Amniotic stem cell (primary cell): ENCODE results near the gene NALCN.

ENCODE experiments used
- DNase-seq: peaks from one replicate; lab custom pipeline; 2025; lab: John Stamatoyannopoulos, UW

NALCN gene

DNA sequence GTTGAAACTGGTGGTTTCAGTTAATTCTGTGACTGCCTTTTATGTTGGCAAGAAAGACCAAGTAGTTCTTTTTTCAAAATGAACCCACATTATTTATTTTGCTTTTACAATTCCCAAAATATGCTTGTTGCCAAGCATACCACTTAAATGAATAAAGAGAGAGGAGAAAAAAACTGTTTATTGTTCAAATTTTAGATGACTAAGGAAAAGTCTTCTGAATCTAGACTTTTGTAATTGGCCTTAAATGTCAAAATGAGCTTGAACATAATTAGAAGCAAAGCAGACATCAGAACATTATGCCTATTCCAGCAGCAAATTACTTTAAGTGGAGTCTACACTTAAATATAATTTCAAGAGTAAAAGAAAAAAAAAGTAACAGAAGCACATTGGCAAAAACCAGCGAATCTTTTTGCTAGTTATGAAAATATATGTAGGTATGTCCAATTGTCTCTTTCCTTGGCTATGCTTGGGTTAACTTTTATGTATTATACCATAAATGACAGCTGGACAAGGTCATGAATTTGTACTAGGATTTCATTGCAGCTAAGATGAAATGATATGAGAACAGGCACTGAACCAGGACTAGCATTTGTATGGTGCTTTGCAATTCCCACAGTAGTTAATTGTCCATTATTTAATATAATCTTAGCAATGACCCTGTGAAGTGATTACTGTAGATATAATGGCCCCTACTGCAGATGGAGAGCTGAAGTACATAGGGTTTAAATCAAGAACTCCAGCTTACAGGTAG is 211.9 kb downstream of the NALCN start:
- DNase-seq, result no peak

DNA sequence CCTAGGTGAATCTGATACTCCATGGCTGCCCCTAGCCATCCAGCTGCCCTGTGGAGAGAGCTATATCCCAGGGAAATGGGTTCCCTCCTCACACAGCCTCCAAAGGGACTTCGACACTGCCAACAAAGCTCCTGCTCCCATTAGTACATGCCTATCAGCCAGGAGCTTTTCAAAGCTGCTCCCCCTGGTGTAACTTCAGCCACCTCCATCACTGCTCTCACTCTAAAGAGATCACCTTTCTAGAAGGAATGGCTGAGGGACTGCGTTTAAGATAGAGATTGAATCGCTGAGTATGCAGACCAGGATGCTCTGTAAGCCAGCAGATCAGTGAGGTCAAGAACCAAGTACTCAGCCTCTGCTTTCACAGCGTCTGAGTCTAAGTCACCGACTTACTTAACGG is 213.7 kb downstream of the NALCN start:
- no peak for DNase-seq

DNA sequence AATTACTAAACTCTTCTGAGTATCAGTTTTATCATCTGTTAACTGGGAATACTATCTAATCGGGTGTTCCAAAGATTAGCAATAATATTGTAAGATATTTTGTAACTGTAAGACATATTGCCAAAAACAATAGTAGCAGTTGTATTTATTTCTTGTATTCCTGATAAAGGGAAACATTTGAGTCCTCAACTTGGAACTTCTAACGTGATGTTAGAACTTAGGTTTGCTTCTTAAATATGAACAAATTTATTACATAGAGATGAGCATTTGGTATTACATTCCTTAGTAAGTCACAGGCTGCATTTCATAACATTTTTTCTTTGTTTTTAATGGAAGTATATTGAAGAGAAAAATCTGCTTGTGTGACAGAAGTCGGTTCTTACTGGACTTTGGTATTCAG is 225.3 kb downstream of the NALCN start:
- no peak for DNase-seq

DNA sequence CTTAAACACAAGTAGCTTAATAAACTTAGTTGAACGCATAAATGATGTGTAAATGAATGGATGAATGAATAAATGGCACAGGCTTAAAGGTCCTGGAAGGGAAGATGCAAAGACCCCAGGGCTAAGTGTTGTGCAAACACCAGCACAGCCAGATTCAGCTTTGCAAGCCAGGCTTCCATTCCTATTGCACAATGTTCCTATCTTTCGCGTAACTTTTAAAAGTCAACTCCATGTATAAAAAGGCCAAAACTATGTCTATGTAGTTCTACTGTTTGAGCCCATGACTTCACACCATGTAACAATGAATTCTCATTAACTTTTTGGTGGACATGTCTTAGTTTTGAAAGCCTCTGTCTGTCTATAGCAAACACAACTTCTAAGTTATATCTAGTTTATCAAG is 226.0 kb downstream of the NALCN start:
- no peak for DNase-seq

DNA sequence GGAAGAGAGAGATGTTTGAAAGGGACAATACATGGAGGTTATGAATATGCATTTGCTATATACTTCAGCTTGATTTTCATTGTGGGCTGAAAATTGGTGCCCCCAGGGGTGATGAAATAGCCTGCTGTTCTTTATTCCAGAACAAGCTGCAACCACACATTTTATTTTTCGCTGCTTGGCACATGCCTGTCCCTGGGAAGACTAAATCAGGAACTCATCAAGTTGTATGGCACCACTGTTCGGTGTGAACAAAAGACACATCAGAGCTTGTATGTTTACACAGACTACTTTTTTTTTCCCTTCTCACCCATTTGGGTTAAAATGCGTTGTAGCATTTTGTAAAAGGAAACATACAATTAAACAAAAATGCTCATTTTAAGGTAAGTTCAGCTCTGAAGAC is 230.7 kb downstream of the NALCN start:
- no peak for DNase-seq

DNA sequence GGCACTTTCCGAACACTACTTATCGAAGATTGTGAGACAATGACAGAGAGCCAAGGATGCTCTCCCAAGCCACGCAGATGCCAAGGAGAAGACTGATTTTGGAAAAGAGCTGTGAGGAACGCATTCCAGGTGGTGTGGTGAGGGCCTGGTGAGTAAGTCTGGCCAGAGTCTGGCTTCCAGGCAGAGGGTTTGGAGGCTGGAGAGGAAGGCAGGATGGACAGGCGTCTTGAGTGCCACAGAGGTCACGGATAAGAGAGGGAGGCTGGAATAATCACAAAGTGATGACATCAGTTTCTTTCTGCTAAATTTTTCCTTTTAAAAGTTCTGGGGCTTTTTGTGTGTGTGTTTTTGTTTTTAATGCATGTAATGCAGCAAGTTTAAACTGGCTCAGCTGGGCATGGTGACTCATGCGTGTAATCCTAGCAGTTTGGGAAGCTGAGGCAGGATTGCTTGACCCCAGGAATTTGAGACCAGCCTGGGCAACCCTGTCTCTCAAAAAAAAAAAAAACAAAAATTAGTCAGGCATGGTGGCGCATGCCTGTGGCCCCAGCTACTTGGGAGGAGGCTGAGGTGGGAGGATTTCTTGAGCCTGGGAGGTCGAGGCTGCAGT is 235.1 kb downstream of the NALCN start:
- DNase-seq, result no peak

DNA sequence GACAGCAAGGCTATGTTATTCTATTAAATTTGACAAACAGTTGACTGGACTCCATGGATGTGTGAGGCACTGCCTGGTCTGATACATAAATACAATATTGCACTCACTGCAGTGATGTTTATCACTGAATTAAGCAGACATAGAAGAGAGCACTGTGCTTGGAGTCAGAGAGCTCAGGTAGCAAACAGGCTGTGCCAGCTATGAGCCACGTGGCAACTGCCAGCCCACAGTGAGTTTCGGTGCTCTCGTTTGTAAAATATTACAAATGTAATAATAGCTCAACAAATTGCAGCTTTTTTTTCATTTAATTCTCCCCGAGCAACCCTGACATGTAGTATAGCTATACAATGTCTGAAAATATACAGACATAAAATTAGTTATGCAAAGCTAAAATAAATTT is 237.3 kb downstream of the NALCN start:
- DNase-seq, result no peak

DNA sequence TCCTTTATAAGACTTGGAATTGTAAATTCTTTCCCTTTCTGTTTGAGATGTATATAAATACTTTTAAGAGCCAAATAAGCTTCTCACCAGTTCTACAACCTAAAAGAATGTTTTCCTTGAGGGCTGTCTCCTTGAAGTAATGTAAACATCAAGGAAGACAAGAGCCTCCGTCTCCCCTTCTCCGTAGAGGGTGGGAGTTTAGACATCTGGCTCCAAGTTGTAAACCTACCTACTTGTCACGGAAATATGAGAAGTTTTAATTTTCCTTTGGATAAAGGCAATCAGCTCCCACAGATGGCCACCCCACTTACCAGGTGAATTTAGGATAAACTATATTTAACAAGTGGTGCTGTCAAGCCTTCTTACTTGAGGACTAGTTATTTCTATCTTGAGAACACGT is 237.9 kb downstream of the NALCN start:
- DNase-seq, result no peak

DNA sequence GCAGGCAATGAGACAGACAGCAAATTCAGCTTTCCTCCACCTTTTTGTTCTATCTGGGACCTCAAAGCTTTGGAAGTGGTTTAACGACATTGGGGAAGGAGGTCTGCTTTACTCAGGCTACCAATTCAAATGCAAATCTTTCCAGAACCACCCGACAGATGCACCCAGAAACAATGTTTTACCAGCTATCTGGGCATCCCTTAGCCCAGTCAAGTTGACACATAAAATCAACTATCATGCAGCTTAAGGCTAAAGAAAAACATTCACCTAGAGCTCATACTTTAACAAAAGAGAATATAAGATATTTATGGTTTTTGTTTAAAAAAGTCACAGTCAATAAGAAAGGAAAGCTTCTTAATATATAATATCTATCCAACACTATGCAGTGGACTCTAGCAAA is 246.0 kb downstream of the NALCN start:
- DNase-seq, result no peak

DNA sequence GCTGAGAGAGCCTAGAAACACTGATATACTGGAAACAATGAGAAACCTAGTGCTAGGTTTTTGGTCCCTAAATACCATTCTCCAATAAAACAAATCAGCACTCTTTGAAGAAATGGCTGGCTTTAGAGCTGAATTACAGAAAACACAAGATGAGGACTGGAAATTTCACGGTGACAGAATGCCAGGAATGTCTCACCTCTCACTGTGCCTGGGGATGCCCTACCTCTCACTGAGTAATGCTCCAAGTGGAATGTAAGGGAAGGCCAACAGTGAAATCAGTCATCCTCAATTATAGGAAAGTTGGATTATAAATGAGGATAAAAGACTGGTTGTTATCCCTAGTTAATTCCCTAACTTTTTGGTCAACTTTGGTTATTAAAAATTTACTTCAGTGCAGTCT is 259.0 kb downstream of the NALCN start:
- DNase-seq, result no peak

DNA sequence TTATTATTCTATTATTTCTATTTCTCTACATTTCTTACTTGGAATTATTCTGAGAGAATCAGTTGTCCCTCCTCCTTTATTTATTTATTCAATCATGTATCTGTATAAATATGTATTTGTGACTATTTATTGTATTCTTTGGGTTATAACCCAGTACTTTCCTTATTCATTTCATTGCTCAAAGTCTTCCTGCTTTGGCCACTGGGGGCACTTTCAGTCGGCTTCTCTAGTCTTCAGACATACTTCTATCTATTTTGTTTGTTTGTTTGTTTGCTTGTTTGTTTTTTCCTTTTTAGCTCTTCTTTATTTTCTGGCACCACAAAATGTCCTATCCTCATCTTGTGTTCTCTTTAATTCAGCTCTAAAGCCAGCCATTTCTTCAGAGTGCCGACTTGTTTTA is 260.4 kb downstream of the NALCN start:
- no peak for DNase-seq

DNA sequence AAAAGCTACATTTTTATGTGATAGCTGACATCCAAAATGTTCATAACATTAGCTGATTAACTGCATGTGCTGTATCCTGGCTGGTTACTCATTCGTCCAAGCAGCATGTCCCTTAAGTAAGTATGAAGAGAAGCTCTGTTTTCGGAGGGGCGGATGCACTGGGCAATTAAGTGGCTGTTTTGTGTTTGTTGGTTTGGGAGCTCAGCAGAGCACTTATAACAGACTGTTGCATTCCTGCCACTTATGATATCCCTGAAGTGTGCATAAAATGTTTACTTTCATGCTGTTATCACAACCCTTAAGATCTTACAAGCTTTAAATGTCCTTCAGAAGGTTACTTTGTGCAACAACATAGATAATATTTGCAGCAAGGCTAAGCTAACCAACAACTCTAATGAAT is 264.1 kb downstream of the NALCN start:
- DNase-seq, result no peak

DNA sequence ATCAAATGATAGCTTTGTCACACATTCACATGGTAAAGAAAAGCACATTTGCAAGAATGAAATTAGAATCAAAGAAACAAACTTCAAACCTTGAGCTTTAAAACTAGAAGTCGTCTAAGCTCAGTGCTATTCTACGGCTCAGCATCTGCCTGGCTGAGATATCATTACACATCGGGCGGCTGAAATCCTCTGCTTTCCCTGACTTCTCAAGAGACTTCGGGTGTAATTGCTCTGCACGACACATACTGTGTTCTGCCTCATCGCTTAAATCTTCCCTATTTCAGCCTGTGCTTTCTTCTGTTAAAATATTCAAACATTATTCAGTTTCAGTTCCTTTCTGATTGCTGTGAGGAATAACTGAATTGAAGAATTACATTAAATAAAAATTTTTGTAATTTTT is 265.3 kb downstream of the NALCN start:
- DNase-seq, result no peak

DNA sequence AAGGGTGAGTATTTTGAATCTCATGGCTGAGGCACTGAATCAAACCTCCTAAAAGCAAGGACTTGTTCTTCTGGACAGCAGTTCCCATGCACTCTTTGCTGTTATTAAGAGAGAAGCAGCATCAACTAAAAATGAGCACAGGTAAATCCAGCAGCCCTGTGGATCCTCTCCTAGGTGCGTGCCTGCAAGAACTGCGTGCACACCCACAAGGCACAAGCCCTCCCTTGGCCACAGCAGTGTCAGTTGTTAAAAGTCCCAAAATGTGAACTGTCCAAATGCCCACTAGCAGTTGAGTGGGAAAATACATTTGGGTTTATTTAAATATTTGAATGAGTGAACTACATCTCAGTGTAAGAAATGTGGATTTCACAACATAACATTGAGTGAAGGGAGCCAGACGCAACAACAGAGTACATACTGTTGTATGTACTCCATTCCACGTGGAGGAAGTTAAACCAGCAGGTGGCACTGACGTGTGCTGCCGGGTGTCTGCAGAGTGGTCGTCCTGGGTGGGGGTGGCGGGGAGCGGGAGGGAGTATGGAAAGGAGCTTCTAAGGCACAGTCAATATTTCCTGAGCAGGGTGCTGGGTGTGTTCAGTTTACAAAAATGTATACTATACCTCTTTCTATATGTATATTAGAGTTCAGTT is 266.4 kb downstream of the NALCN start:
- DNase-seq, result no peak

DNA sequence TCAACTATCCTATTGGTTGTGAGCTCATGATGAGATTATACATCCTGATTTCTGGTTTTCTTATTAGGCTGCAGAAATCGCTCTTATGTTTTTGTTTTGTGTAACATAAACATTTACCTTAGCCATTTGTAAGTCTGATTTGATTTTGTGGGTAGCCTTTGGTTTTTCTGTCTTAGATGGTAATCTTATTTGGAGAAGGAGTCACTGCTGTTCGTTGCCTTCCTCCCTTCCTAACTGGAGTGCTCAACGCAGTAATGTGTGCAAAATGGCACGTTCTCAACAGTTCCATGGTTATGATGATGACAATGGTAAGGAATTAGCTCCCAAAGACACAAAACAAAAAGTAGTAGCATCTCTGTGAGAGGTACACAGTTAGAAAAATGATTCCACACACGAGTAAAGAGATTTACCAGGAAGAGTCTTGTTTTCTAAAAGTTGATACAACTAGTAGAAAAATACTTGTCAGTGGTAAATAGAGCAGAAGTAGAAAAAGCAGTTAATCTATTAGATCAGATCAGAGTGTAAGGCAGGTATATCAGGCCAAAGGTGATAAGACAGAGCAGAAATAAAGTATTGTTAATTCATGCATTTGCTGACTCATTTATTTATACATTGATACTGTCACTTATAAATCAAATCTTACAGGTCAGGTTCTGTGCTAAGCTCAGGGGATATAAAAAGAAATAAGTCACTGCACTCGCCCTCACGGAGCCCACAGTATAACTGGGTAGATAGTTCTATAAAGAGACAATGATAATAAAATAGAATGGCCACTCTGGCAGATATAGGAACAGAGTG is 270.0 kb downstream of the NALCN start:
- no peak for DNase-seq

DNA sequence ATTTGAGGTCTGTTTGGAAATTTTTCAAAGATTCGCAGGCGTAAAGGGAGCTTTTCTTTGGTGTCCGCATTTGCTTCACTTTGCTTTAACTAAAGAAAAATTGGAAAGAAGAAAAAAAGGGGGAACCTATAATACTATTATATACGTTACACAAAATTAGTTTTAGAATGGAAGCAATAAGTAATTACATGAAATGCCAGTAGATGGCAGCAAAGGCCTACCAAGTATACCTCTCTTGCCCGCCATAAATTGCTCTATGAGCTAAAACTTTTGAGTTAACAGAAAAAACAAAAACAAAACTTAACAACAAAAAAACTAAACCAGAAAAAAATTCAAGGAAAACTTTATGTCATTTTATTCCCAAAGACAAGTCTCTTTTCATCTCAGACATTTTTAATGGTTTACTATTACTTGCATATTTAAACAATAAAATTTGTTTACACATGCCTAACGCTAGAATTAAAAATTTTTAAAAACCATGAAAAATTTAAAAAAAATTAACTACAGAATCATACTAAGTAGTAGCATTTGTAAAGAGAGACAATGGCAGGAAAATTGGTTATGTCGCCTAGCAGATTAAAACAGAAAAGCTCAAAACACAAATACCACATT is 271.4 kb downstream of the NALCN start:
- peak; percentile 29 for DNase-seq

DNA sequence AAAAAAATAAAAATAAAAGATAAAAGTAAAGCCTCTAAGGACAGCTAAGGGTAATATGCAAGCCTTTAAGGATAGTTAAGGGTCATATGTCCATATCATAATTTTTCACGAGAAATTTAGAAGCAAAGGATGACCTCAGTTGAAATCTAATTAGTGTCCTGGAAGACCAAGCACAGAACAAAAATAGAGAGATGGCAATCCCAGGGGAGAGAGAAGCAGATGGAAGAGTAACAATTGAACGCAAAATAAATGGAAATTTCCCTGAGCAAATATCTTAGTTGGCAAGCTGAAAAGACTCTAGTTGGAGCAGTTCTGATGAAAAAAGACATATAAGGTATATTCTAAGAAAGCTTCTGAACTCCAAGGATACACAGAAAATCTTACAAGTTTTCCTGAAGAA is 275.4 kb downstream of the NALCN start:
- no peak for DNase-seq

DNA sequence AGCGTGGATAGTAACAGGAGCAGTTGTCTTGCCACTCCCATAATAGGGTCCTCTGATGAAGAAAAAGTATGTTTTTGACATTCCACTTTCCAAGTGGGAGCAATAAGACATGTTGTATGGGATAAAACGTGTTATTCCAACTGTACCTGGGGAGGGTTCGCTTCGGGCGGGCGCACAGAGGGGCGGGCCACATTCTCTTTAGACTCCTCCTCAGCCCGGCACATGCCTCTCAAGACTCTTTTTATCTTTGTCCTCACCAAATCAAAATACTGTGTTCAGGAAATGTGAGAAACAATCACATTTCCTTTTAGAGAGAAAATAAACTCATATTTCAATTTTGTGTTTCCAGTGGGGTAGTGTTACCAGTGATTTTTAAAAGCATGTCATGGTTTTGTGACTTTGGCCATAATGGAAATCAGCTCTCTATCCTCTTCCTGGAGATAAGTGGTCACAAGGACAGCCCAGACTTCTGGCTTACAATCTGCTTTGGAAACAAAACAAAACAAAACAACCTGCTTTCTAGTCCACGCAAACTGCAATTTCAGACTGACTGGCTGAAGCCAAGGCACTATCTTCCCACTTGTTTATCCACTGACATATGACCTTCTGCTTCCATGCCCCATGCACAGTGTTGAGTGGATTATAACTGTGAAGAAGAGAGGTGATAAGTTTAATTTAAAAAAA is 276.1 kb downstream of the NALCN start:
- no peak for DNase-seq

DNA sequence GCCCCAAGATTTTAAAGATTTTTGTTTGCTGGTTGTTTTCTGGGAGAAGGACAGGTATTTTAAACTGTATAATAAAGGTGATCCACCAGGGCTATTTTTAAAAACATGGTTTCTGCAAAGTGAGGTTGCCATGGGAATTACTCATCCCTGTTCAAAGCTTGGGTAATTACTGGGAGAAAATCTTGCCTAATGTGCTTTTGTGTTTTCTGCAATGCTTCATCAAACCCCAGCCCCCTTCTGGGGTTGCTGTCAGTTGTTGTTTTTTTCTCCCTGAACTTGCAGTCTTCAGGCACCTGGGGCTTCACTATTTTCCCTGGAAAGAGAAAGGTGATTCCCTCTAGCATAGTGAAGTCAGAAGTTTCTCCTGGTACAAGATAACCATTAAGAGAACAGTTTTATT is 277.2 kb downstream of the NALCN start:
- DNase-seq, result no peak

DNA sequence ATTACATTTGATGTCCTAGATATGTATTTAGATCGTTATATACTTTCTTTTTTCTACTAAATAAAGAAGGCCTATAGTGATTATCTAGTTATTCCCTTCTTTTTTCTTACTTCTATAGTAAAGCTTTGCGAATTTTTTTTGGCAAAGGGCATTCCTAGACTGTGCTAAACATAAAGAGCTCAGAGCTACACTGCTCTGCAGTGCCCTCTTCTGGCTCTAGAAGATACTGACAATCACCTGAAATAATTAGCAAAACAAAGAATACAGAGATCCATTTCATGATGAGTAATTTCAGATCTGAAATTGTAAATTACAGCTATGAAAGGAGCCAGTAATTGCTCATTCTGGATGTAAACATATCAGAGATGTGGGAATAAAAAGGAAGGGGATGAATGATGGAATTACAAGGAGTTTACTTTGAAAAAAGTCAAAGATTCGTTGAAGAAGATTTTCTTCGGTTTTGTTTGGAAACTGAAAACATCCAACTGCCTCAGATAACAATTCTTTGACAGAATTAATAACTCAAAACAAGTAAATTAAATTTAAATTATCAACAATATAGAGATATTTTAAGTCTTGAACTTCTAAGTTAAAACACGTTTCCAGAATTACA is 288.5 kb downstream of the NALCN start:
- peak; percentile 11 for DNase-seq

DNA sequence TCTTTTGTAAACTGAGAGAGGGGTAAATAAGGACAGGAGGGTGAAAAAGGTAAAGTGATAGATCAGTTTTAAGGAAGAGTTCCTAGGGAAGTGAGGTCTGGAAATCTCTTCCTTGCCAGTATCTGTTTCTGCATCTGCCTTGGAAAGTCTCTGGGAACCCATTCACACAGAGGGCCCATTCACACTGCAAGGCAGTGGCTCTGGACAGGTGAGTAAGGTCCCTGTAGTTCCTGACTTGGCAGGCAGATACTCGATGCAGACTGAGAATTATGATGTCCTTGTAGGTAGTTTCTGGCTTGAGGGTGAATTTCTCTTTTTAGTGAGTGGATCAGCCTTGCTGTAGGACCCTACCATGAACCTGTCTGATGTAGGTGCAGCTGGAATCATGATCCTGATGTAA is 293.3 kb downstream of the NALCN start:
- no peak for DNase-seq
